ENCODE data around the gene SMOC1. TPM values are rescaled to one million over a fixed set of nuclear protein-coding genes. Genes with fewer than 3 reads are reported as not detected.

The SMOC1 gene
- total and polyA plus RNA-seq, 2 experiments from 2014 or later, result 0.70 to 3.5 TPM

GRCh38 chr14:69955855-69956845 is 76.9 kb downstream of the SMOC1 start:
- no peaks in the 10 kb centered on the region for H4K20me1 ChIP-seq (ENCODE audit: insufficient read depth)
- DNase-seq, result no peak

GRCh38 chr14:69956970-69957369 is 77.8 kb downstream of the SMOC1 start:
- Histone ChIP-seq H3K9me3 (ENCODE audit: low read depth) (no peaks in the 10 kb centered on the region), H3K4me3 (no peak overlapping the region), H3K4me1 (ENCODE audit: insufficient read depth) (no peaks in the 10 kb centered on the region), H3K4me2 (ENCODE audit: unreplicated experiment) (no peak overlapping the region), H3K27me3 (replicated peaks; ENCODE audit: insufficient read depth) (no peaks in the 10 kb centered on the region), H3F3A (ENCODE audit: insufficient read depth) (no peaks in the 10 kb centered on the region), H3K36me3 (ENCODE audit: low read depth) (no peaks in the 10 kb centered on the region), H4K20me1 (ENCODE audit: insufficient read depth) (no peaks in the 10 kb centered on the region), H2AFZ (no peak overlapping the region), H3K9me2 (ENCODE audit: insufficient read depth) (no peaks in the 10 kb centered on the region), H3K27ac (no peak overlapping the region), H3K79me2 (ENCODE audit: insufficient read depth) (no peaks in the 10 kb centered on the region), H3K9ac (no peak overlapping the region)
- 1 to 14% methylated on average over 3 of the region's 3 CpGs for WGBS, 2 experiments (ENCODE audit: low coverage in 1 of 2, low lambda C conversion rate in 2 of 2, missing lambda C conversion rate in 2 of 2)
- in situ Hi-C loops (cut with MboI), result no loop called here
- TF ChIP-seq EZH2 (IDR thresholded peaks at IDR 0.05; ENCODE audit: insufficient read depth, poor library complexity, severe bottlenecking), result no peak
- TF ChIP-seq EZH2phosphoT487 (IDR thresholded peaks at IDR 0.05; ENCODE audit: insufficient read depth, low read depth), result no peak
- DNase-seq, result no peak

More at GRCh38 chr14:69955855-69956845, 76.9 kb downstream of the SMOC1 start:
- Histone ChIP-seq H3K9me3 (ENCODE audit: low read depth) (no peaks in the 10 kb centered on the region), H3K9me2 (ENCODE audit: insufficient read depth) (no peaks in the 10 kb centered on the region), H3K27ac (no peak overlapping the region), H3K4me2 (ENCODE audit: unreplicated experiment) (no peak overlapping the region), H3K79me2 (ENCODE audit: insufficient read depth) (no peaks in the 10 kb centered on the region), H3K36me3 (ENCODE audit: low read depth) (no peaks in the 10 kb centered on the region), H3K4me1 (ENCODE audit: insufficient read depth) (no peaks in the 10 kb centered on the region), H3K27me3 (replicated peaks; ENCODE audit: insufficient read depth) (no peaks in the 10 kb centered on the region), H3F3A (ENCODE audit: insufficient read depth) (no peaks in the 10 kb centered on the region), H2AFZ (no peak overlapping the region), H3K9ac (no peak overlapping the region), H3K4me3 (no peak overlapping the region)
- TF ChIP-seq EZH2 (IDR thresholded peaks at IDR 0.05; ENCODE audit: insufficient read depth, poor library complexity, severe bottlenecking), result no peak
- TF ChIP-seq EZH2phosphoT487 (IDR thresholded peaks at IDR 0.05; ENCODE audit: insufficient read depth, low read depth), result no peak
- in situ Hi-C loops (cut with MboI), result no loop called here
- WGBS, 2 experiments (ENCODE audit: low coverage in 1 of 2, low lambda C conversion rate in 2 of 2, missing lambda C conversion rate in 2 of 2), result 6 to 7% methylated on average over 11 of the region's 11 CpGs

GRCh38 chr14:69957986-69958385 is 78.8 kb downstream of the SMOC1 start:
- H3K9me2 ChIP-seq (ENCODE audit: insufficient read depth), result no peaks in the 10 kb centered on the region
- no peaks in the 10 kb centered on the region for H3K79me2 ChIP-seq (ENCODE audit: insufficient read depth)
- H3F3A ChIP-seq (ENCODE audit: insufficient read depth), result no peaks in the 10 kb centered on the region
- in situ Hi-C loops (cut with MboI), result no loop called here
- no peak overlapping the region for H3K27ac ChIP-seq
- H4K20me1 ChIP-seq (ENCODE audit: insufficient read depth), result no peaks in the 10 kb centered on the region
- no peak overlapping the region for H3K4me3 ChIP-seq
- H3K9ac ChIP-seq, result no peak overlapping the region
- 13 to 17% methylated on average over 1 of the region's 1 CpG for WGBS, 2 experiments (ENCODE audit: low coverage in 1 of 2, low lambda C conversion rate in 2 of 2, missing lambda C conversion rate in 2 of 2)
- H2AFZ ChIP-seq, result no peak overlapping the region
- no peak for DNase-seq
- no peaks in the 10 kb centered on the region for H3K4me1 ChIP-seq (ENCODE audit: insufficient read depth)
- no peaks in the 10 kb centered on the region for H3K36me3 ChIP-seq (ENCODE audit: low read depth)
- no peak overlapping the region for H3K4me2 ChIP-seq (ENCODE audit: unreplicated experiment)
- no peaks in the 10 kb centered on the region for H3K27me3 ChIP-seq (replicated peaks; ENCODE audit: insufficient read depth)
- H3K9me3 ChIP-seq (ENCODE audit: low read depth), result no peaks in the 10 kb centered on the region
- TF ChIP-seq EZH2phosphoT487 (IDR thresholded peaks at IDR 0.05; ENCODE audit: insufficient read depth, low read depth) (no peak), EZH2 (IDR thresholded peaks at IDR 0.05; ENCODE audit: insufficient read depth, poor library complexity, severe bottlenecking) (no peak)

GRCh38 chr14:69959136-69959535 is 79.9 kb downstream of the SMOC1 start:
- H3K4me2 ChIP-seq (ENCODE audit: unreplicated experiment), result no peak overlapping the region
- no peaks in the 10 kb centered on the region for H3K27me3 ChIP-seq (replicated peaks; ENCODE audit: insufficient read depth)
- H3K4me1 ChIP-seq (ENCODE audit: insufficient read depth), result no peaks in the 10 kb centered on the region
- H3K79me2 ChIP-seq (ENCODE audit: insufficient read depth), result no peaks in the 10 kb centered on the region
- 40 to 48% methylated on average over 3 of the region's 3 CpGs for WGBS, 2 experiments (ENCODE audit: low coverage in 1 of 2, low lambda C conversion rate in 2 of 2, missing lambda C conversion rate in 2 of 2)
- no peak for TF ChIP-seq EZH2phosphoT487 (IDR thresholded peaks at IDR 0.05; ENCODE audit: insufficient read depth, low read depth)
- TF ChIP-seq EZH2 (IDR thresholded peaks at IDR 0.05; ENCODE audit: insufficient read depth, poor library complexity, severe bottlenecking), result no peak
- H3K36me3 ChIP-seq (ENCODE audit: low read depth), result no peaks in the 10 kb centered on the region
- no peak overlapping the region for H3K9ac ChIP-seq
- no peak overlapping the region for H2AFZ ChIP-seq
- no peak for DNase-seq
- no peaks in the 10 kb centered on the region for H3K9me2 ChIP-seq (ENCODE audit: insufficient read depth)
- H3K27ac ChIP-seq, result no peak overlapping the region
- H3K9me3 ChIP-seq (ENCODE audit: low read depth), result no peaks in the 10 kb centered on the region
- no peaks in the 10 kb centered on the region for H3F3A ChIP-seq (ENCODE audit: insufficient read depth)
- no peak overlapping the region for H3K4me3 ChIP-seq
- no peaks in the 10 kb centered on the region for H4K20me1 ChIP-seq (ENCODE audit: insufficient read depth)
- in situ Hi-C loops (cut with MboI), result no loop called here

Data from GM23248 (cell line).